ENCODE results near the gene F9.

GRCh38 chrX:139506333-139506732, 24.2 kb upstream of the F9 start:
- TF ChIP-seq CTCF (conservative IDR thresholded peaks at IDR 0.05 in 1 of 2, IDR thresholded peaks at IDR 0.05 in 1 of 2; ENCODE audit: low read depth in 1 of 2, low read length in 2 of 2) (no peak), EZH2 (IDR thresholded peaks at IDR 0.05; ENCODE audit: low read length, missing control alignments) (no peak)

Data from fibroblast of lung (primary cell).